GM19328 (cell line): ENCODE measurements around the gene SMIM33.
"Not testable (repeated sequence)": the region's sequence is repeated elsewhere in the genome, so short reads cannot be mapped to it uniquely, and the experiment has no call there.

Experiments used
- ATAC-seq: cut with Tn5 transposase; IDR thresholded peaks from one replicate; pipeline ENCODE4 v1.9.1; 2021; ENCODE audit warnings: mild to moderate bottlenecking, moderate library complexity; ENCODE audit not compliant: unreplicated experiment

The SMIM33 gene

DNA sequence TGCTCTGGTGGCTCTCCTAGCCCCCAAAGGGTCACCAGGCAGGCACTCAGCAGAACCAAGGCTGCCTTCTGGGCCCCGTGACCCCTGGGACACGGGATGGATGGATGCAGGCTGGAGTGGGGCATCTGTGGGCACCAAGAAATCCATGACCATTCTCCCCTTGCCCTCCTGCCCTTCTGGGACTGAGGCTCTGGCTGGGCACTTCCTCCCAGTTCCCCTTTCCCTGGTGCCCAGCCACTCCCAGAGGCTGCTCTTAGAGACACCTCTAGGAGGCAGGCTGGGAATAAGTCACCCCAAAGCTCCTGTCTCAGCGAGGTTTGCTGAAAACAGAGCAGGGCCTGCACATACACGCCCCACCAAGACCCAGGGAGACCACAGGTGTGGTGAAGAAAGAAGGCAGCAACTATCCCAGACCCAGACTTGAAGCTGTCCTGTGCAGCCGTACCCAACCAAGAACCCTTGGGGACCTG, 10.8 kb downstream of the SMIM33 start:
- no peak for ATAC-seq

DNA sequence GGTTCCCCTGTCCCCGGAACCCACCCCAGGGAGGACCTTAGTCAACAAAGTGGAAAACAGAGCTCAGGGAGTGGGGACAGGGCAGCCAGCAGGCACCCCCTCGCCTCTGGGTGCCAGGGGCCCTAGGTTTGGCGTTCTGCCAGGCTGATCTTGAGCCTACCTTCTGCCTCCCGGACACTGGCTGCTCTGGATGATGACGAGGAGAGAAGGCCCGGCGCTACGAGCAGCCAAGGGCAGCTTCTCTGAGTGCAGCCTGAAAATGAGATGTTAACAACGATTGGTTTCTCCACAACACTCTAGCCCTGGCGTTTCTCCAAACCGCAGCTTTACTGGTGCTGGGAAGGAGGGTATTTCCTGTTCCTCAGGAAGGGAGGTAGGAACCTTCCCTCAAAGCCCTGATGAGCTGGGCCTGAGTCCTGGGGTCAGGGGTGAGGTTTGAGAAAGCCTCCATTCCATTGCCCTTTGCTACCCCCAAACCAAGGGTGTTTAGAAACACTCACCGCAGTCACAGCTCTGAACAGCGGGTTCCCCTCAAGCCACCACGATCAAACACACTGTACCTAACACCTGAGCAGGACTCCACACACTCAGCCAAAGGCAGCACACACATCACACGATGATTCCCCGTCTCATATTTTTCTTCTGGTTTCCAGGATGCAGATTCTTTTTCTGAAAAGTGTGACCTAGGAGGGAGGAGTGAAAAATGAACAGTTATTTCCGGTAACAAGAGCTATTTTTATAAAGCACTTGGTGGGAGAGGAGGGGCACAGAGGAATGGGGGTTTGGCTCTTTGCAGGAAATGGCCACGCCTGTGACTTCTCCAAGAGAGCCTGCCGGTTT, 11.5 kb downstream of the SMIM33 start, which contains the start of gene STING1:
Gene STING1 (minus strand): TSS at position 709 of the 840 bp plus-strand sequence. CDS start 1,054 bp downstream, outside the sequence.
- no peak for ATAC-seq

DNA sequence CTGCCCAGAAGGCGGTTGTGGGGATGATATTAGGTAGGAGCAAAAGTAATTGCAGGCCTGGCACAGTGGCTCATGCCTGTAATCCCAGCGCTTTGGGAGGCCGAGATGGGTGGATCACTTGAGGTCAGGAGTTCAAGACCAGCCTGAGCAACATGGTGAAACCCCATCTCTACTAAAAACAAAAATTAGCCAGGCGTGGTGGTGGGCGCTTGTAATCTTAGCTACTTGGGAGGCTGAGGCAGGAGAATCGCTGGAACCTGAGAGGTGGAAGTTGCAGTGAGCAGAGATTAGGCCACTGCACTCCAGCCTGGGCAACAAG, 12.0 kb downstream of the SMIM33 start:
- ATAC-seq, result not testable (repeated sequence)

DNA sequence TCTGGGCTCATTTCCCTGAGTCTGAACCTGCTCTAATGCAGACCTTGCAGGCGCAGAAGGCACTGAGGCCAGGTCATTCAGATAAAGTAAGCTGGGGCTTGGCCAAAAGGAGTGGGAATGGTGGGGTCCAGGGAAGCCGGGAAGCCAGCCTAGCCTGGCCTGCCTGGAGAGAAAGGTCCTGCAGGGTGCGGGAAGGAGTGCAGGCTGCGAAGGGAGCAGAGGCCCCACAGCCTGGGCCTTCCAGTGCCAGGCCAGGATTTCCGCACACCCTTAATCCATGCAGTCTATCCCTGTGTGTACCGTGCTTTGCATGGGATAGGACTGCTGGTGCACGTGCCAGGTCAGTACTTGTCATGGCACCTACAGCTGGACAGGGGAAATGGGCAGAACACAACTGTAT, 15.4 kb downstream of the SMIM33 start:
- no peak for ATAC-seq

DNA sequence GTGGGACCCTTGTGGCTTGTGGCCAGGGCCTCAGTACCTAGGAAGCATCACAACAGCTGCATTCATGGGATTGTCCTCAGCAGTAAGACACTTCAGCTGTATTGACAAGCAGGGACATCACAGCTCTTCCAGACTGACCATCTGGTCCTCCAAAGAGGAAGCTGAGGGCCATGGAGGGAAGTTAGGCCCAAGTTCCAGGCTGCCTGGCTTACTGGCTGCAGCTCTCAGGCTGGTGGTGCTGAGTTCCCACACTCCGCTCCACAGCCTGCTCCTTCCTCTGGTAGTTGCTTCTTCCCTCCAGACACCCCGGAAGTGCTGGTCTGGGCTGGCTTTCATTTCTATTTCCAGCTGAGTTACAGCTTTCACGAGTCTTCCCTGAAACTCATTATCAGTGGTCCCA, 17.5 kb downstream of the SMIM33 start:
- ATAC-seq, result no peak

DNA sequence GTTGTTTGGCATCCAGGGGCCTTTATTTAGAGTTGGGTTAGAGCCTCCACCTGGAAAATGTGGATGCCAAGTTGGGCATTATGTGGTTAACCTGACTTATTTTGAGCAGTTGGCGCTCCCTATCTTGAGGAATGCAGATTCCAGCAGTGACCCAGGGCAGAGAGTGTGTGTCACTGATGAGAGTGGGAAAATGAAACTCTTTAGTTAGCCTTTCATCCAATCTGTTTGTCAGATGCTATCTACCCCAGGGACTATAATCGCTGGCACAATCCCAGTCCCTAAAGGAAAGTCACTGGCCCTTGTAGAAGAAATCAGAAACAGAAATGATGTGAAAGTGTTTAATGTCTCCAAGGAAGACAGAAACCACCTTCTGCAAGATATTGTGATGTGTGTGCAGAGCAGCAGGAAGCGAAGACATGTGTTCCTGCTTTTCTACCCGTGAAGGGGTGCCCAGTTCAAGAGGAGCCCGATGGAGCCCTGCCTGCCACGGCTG, 21.9 kb downstream of the SMIM33 start:
- ATAC-seq, result no peak

DNA sequence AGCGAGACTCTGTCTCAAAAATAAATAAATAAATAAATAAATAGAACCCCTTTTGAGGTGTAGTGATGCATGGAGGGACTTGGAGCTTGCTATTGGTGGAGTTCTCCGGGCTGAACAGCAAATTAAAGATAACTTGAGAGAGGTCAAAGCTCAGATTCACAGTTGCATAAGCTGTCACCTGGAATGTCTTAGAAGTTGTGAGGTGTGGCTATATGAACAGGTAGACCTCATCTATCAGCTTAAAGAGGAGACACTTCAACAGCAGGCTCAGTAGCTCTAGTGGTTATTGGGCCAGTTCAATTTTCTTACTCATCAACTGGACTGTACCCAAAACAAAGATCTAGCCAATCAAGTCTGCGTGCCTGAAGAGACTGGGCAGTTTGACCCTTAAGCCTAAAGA, 23.5 kb downstream of the SMIM33 start:
- no peak for ATAC-seq

DNA sequence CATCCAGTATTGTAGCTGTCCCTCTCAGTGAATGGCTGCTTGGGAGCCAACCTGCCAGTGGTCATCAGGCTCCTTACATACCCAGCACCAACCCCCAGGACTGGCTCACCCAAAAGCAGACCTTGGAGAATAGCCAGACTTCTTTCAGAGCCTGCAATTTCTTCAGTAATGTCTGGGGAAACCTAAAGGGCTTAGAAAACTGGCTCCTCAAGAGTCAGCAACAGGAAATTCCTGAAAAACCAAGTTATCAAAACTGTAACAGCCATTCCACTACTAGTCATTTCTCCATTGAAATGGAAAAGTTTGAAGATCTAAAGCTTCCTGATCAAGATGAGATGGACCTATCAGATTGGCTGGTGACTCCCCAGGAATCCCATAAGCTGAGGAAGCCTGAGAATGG, 24.0 kb downstream of the SMIM33 start:
- ATAC-seq, result no peak

DNA sequence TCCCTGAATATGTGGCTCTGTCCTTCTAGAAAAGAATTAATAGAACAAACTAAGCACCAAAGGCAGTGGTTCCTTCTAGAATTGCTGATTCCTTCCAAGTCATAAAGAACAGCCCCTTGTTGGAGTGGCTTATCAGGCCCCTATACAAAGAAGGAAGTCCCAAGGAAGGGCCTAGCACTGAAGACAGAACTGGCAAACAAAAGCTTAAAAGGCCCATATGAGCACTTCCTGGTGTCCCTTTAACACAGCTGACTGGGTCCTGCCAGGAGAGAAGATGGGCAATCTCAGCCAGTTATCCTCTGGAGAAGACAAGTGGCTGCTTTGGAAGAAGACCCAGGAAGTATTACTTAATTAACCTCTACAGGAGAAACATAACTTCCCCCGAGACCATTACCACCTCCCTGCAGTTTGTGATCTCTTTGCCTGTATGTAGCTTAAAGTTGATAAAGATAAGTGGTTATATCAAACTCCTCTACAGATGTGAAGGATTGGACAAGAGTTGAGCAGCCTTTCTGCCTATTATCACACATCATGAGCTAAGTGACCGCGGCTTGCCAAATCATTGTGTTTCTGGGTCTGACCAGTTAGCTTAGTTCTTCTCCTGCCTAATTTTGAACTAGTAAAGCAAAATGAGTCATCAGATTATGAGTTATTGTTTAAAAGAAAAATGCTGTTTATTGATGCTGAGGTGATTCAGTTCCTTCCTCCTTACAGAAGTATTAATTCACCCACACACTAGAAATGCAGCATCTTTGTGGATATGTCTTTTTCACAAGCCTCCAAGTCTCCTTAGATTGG, 25.0 kb downstream of the SMIM33 start:
- no peak for ATAC-seq

DNA sequence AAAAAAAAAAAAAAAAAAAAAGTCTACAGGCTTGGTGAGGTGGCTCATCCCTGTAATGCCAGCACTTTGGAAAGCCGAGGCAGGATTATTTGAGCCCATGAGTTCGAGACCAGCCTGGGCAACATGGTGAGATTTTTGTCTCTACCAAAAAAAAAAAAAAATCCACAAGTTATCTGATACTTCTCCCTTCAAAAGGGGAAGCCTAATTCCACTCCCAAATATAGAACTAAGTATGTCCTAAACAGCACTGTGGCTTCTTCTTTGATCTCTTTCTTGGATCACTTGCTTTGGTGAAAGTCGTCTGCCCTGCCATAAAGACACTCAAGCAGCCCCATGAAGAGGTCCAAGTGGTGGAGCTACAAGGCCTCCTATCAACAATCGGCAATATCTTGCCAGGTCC, 30.6 kb downstream of the SMIM33 start:
- no peak for ATAC-seq

DNA sequence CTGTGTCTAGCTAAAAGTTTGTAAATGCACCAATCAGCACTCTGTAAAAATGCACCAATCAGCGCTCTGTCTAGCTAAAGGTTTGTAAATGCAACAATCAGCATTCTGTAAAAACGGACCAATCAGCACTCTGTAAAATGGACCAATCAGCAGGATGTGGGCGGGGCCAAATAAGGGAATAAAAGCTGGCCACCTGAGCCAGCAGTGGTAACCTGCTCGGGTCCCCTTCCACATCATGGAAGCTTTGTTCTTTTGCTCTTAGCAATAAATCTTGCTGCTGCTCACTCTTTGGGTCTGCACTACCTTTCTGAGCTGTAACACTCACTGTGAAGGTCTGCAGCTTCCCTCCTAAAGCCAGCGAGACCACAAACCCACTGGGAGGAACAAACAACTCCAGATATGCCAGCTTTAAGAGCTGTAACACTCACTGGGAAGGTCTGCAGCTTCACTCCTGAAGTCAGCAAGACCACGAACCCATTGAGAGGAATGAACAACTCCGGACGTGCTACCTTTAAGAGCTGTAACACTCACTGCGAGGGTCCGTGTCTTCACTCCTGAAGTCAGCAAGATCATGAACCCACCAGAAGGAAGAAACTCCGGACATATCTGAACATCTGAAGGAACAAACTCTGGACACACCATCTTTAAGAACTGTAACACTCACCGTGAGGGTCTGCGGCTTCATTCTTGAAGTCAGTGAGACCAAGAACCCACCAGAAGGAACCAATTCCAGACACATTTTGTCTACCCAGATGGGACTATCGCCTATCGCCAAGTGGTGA, 32.4 kb downstream of the SMIM33 start:
- not testable (repeated sequence) for ATAC-seq

DNA sequence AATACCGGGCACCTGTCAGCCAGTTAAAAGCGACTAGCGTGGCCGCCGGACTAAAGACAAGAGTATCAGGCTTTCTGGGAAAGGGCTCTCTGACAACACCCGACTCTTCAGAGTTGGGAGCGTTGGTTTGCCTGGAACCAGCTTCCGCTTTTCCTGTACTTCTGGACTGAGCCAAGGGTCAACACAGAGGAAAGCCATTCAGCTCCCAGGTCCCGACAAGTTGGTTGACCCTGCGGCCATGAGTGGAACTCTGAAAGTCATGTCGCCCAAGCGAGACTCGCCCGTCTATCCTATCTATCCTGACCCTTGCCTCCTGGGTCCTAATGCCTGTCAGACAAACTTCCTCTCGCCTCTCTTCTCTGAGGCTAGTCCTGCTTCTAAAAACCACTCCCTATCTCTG, 33.1 kb downstream of the SMIM33 start:
- ATAC-seq, result not testable (repeated sequence)

DNA sequence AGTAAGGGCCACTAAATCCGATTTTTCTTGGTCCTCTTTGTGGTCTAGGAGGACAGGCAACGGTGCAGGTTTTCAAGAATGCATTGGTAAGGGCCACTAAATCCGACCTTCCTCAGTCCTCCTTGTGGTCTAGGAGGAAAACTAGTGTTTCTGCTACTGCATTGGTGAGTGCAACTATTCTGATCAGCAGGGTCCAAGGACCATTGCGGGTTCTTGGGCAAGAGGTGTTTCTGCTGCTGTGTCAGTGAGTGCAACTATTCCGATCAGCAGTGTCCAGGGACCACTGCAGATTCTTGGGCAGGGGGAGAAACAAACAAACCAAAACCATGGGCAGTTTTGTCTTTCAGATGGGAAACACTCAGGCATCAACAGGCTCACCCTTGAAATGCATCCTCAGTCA, 33.9 kb downstream of the SMIM33 start:
- ATAC-seq, result not testable (repeated sequence)

DNA sequence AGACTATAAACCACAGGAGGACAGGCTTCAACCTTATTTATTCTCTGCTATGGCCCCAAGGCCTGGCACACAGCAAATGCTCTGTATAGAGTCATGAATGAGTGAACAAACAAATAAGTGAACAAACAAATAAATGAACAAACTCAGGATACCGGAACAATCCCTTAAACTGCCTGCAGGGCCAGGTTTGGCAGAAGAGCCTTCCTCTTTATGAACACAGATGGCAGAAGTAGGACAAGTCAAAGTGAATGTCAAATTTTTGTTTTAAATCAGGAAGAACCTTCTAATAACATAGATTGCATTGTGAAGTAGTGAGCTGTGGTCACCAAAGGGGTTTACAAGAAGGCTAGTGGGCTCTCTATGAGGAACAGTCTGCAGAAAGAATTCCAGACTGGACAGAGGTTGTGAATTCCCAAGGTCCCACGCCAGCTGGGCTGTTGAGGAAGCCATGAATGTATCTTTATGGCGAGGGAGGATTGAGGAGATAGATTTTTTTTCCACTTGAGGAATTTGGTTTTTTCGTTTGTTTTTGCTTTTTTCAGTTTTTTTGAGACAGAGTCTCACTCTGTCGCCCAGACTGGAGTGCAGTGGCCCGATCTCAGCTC, 42.1 kb downstream of the SMIM33 start:
- no peak for ATAC-seq

DNA sequence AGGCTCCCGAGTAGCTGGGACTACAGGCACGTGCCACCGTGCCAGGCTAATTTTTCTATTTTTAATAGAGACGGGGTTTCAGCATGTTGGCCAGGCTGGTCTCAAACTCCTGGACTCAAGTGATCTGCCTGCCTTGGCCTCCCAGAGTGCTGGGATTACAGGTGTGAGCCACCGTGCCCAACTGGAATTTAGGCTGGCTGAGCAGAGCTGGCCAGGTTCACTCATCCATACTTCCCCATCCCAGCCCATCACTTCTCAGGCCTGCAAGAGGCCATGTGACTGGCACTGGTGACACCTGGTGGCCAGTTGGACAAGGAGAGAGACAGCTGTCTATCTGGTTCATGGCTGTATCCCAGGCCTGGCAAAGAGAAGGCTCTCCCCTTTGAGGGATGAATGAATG, 42.6 kb downstream of the SMIM33 start:
- ATAC-seq, result not testable (repeated sequence)

DNA sequence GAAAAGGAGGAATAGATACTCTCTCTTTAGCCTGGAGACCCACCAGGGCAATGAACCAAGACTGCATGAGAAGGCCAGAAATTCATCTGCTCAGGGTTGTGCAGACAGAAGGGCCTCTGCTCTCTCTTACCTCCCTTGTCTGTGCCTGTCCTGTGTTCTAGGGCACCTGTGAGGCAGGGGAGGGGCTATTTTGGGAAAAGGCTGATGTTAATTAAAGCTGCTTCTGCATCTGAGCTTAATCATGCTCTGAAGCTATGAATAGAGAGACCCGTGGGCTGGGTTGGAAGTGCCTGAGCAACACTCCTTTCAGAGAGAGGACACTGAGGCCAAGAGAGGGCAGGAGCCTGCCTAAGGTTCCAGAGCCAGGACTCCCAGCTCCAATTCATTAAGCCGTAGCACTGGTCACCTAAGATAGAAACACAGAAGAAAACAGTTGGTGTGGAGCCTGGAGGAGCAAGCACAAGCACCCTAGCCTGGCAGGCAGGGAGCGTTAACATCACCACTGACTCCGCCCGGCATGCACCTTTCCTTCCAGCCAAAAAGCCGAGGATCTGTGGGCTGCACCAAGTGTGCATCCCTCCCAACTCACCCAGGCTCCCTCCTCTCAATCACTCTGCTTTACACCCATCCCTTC, 43.2 kb downstream of the SMIM33 start:
- ATAC-seq, result no peak

DNA sequence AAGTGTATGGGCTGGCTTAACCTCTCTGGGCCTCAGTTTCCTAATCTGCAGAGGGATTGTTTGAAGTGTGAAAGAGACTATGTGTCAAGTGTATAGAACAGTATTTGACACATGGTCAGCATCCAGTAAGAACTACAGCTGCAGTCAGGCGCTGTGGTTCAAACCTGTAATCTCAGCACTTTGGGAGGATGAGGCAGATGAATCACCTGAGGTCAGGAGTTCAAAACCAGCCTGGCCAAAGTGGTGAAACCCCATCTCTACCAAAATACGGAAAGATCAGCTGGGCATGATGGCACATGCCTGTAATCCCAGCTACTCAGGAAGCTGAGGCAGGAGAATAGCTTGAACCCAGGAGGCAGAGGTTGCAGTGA, 43.7 kb downstream of the SMIM33 start:
- ATAC-seq, result no peak

DNA sequence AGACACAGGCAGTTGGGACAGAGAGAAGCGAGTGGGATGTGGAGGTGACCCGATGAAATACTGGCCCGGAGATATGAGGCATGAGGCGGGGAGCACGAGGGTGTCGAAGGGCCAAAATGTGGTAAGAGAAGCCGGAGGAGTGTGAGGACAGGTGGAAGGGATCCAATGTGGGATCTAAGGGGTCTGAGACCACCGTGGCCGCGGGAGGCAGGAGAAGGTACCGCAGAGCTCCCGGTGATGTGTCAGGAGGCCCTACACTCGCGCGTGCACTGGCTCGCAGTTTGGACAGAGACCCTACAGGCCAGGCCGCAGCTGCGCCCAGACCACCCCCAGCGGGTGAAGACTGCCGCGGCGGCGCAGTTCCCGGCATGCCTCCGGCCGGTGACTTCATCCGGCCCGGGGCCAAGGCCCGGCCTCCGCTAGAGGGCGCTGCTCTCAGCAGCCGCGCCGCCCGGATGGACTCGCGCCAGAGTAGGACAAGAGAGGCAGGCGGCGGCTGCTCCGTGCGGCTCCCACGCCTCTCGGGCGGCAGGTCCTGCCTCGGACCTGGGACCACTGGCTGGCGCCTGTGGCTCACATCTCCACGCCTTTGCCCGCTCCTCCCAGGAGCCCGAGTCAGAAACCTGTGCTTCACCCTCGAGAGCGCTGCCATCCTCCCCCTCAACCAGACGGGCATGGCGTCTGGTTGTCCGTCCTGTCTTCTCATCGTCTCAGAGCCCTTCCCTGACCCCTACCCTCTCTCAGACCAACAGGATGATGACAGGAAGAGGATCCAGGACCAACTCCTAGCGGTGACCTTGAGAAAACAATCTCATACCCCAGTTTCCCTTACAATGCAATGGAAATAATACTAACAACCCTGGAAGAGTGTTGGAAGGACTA, 47.1 kb downstream of the SMIM33 start:
- ATAC-seq, result peak; percentile 79
